ENCODE data around the gene WWOX.

DNA sequence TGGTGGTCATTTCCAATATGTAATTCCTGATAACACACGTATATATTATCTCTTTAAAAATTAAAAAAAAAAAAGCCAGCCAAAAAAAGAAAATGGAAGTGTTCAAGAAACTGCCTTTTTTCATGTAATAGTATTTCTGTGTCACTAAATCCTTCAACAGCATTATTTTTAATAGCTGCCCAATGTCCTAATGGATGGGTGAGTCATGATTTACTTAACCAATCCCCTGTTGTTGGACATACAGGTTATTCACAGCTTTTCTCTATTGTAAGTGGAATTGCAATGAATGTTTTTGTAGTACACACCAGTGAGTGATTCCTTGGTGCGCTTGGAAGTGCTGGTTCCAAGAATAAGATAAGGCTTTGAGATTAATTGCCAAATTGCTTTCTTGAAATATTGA is 124.9 kb downstream of the WWOX start:
- TF ChIP-seq POLR2AphosphoS5 (IDR thresholded peaks at IDR 0.05; ENCODE audit: low read depth, low read length) (no peak), SPI1 (IDR thresholded peaks at IDR 0.05; ENCODE audit: low read depth, low read length) (no peak)

Measured in GM12891 (cell line).